H1 (cell line): ENCODE results near the gene GNAQ. TPM values are rescaled to one million over a fixed set of nuclear protein-coding genes. Genes with fewer than 3 reads are reported as not detected.
A peak's percentile ranks its signal among the peaks of the same experiment; 100 is the strongest.

ENCODE experiments used
- CTCF ChIA-PET: fragments of 300-600 bp; sonication (Branson Sonifier 250); formaldehyde crosslinking; loops from one replicate; lab custom pipeline; 2021; ENCODE audit not compliant: partially characterized antibody; lab: Charles Lee
- POLR2A ChIA-PET: fragments of 300-600 bp; sonication (Branson Sonifier 250); formaldehyde crosslinking; loops from one replicate; lab custom pipeline; 2021; ENCODE audit warnings: inconsistent platforms; ENCODE audit not compliant: partially characterized antibody; lab: Charles Lee
- DNase-seq, 2 experiments: peaks; one replicate each; pipeline versions ENCODE4 v3.0.0 to v3.0.0-alpha.2; 2010 to 2022; ENCODE audit warnings: low spot score in 2 of 2, low read depth in 1 of 2, mixed read lengths in 1 of 2
- FAIRE-seq: peaks from 2 replicates; lab custom pipeline; 2011; peaks lifted over from hg19 to GRCh38; lab: Jason Lieb, UNC
- H2AFZ ChIP-seq: 2 replicates; pipeline ENCODE4 v1.8.1; 2012; ENCODE audit warnings: low read length, inconsistent platforms
- H2AK5ac ChIP-seq: 2 replicates; pipeline ENCODE4 v1.6.1; 2013; ENCODE audit warnings: low read depth, low read length
- H2BK120ac ChIP-seq: replicated peaks from 2 replicates; pipeline ENCODE3; 2013; ENCODE audit warnings: low read depth, low read length, inconsistent platforms
- H2BK12ac ChIP-seq: 2 replicates; pipeline ENCODE4 v1.6.1; 2013; ENCODE audit warnings: low read depth, low read length
- H2BK15ac ChIP-seq: 2 replicates; pipeline ENCODE4 v1.6.1; 2013; ENCODE audit warnings: low read length
- H2BK20ac ChIP-seq: 2 replicates; pipeline ENCODE4 v1.6.1; 2013; ENCODE audit warnings: low read length
- H2BK5ac ChIP-seq: 2 replicates; pipeline ENCODE4 v1.6.1; 2013; ENCODE audit warnings: low read depth, low read length
- H3K14ac ChIP-seq: 2 replicates; pipeline ENCODE4 v1.6.1; 2013; ENCODE audit warnings: inconsistent platforms; ENCODE audit not compliant: insufficient read length
- H3K18ac ChIP-seq: 2 replicates; pipeline ENCODE4 v1.6.1; 2013; ENCODE audit warnings: low read length; ENCODE audit errors: extremely low read depth
- H3K23ac ChIP-seq: 2 replicates; pipeline ENCODE4 v1.6.1; 2013; ENCODE audit warnings: inconsistent platforms; ENCODE audit not compliant: insufficient read length
- H3K23me2 ChIP-seq: 2 replicates; pipeline ENCODE4 v1.6.1; 2013; ENCODE audit warnings: low read depth, low read length
- H3K27ac ChIP-seq: 2 replicates; pipeline ENCODE4 v1.6.1; 2011; ENCODE audit warnings: low read depth, low read length, inconsistent platforms
- H3K27me3 ChIP-seq, 4 experiments: replicated peaks in 1 of 4; 1 replicate in 1 of 4; 2 replicates in 3 of 4; pipeline versions ENCODE4 v1.6.1 to v1.8.1; 2011 to 2013; ENCODE audit warnings: low read length in 3 of 4, mild to moderate bottlenecking in 3 of 4, inconsistent platforms in 2 of 4, mixed read lengths in 2 of 4, moderate library complexity in 1 of 4; ENCODE audit not compliant: control insufficient read depth in 3 of 4, insufficient read depth in 3 of 4; ENCODE audit errors: extremely low read depth in 1 of 4
- H3K36me3 ChIP-seq, 4 experiments: 2 replicates each; pipeline versions ENCODE4 v1.6.1 to v1.8.1; 2011 to 2013; ENCODE audit warnings: mild to moderate bottlenecking in 4 of 4, low read length in 3 of 4, moderate library complexity in 2 of 4, control low read depth in 1 of 4, inconsistent platforms in 1 of 4; ENCODE audit not compliant: insufficient read depth in 4 of 4, control insufficient read depth in 2 of 4
- H3K4ac ChIP-seq: replicated peaks from 2 replicates; pipeline ENCODE3; 2013; ENCODE audit warnings: low read length, low read depth, mixed read lengths, inconsistent platforms; ENCODE audit not compliant: insufficient read length
- H3K4me1 ChIP-seq, 4 experiments: replicated peaks in 1 of 4; 1 replicate in 1 of 4; 2 replicates in 3 of 4; pipeline versions ENCODE4 v1.6.1 to v1.8.1; 2011 to 2013; ENCODE audit warnings: low read length in 3 of 4, inconsistent platforms in 2 of 4, mixed read lengths in 1 of 4; ENCODE audit not compliant: insufficient read depth in 4 of 4, control insufficient read depth in 3 of 4
- H3K4me2 ChIP-seq, 2 experiments: 2 replicates each; pipeline versions ENCODE4 v1.6.1 to v1.8.1; 2011 to 2013; ENCODE audit warnings: low read depth in 2 of 2, low read length in 2 of 2, control low read depth in 1 of 2, inconsistent platforms in 1 of 2, mild to moderate bottlenecking in 1 of 2; ENCODE audit not compliant: insufficient read depth in 1 of 2
- H3K4me3 ChIP-seq, 4 experiments: fragments of 200-600, 300-600 bp in 1 of 4; sonication (generic), shearing (Covaris generic), sonication (Bioruptor Twin) in 1 of 4; 2 replicates each; pipeline versions ENCODE4 v1.5.1 to v1.8.1; 2011 to 2016; ENCODE audit warnings: low read length in 4 of 4, low read depth in 3 of 4, control low read depth in 2 of 4, inconsistent platforms in 2 of 4, mild to moderate bottlenecking in 2 of 4, mixed read lengths in 1 of 4, moderate library complexity in 1 of 4; ENCODE audit not compliant: insufficient read depth in 2 of 4; ENCODE audit errors: extremely low read depth in 1 of 4
- H3K56ac ChIP-seq: replicated peaks from 2 replicates; pipeline ENCODE3; 2013; ENCODE audit warnings: low read depth, mild to moderate bottlenecking, mixed read lengths, low read length, inconsistent platforms; ENCODE audit not compliant: insufficient read length
- H3K79me1 ChIP-seq: 2 replicates; pipeline ENCODE4 v1.6.1; 2013; ENCODE audit warnings: low read depth, low read length, control low read depth
- H3K79me2 ChIP-seq, 2 experiments: 2 replicates each; pipeline versions ENCODE4 v1.6.1 to v1.8.1; 2012 to 2013; ENCODE audit warnings: low read length in 2 of 2, mild to moderate bottlenecking in 2 of 2, inconsistent platforms in 1 of 2; ENCODE audit not compliant: insufficient read depth in 2 of 2, control insufficient read depth in 1 of 2
- H3K9ac ChIP-seq, 4 experiments: replicated peaks in 1 of 4; 1 replicate in 1 of 4; 2 replicates in 3 of 4; pipeline versions ENCODE4 v1.6.1 to v1.8.1; 2011 to 2013; ENCODE audit warnings: low read depth in 3 of 4, low read length in 3 of 4, control low read depth in 2 of 4, mild to moderate bottlenecking in 2 of 4, moderate library complexity in 2 of 4, inconsistent platforms in 1 of 4; ENCODE audit errors: extremely low read depth in 1 of 4
- H3K9me3 ChIP-seq, 2 experiments: 2 replicates each; pipeline versions ENCODE4 v1.6.1 to v1.8.1; 2012 to 2013; ENCODE audit warnings: mild to moderate bottlenecking in 2 of 2, moderate library complexity in 2 of 2, control low read depth in 1 of 2, inconsistent platforms in 1 of 2, low read depth in 1 of 2, low read length in 1 of 2, mixed read lengths in 1 of 2; ENCODE audit not compliant: insufficient read depth in 2 of 2
- H4K20me1 ChIP-seq, 2 experiments: replicated peaks in 1 of 2; 2 replicates each; pipeline versions ENCODE3 to v1.8.1; 2011 to 2013; ENCODE audit warnings: inconsistent platforms in 2 of 2, low read length in 2 of 2, mild to moderate bottlenecking in 1 of 2; ENCODE audit not compliant: insufficient read depth in 2 of 2, control insufficient read depth in 1 of 2
- H4K5ac ChIP-seq: 2 replicates; pipeline ENCODE4 v1.6.1; 2013; ENCODE audit warnings: low read length, low read depth, mixed read lengths, inconsistent platforms; ENCODE audit not compliant: insufficient read length
- H4K8ac ChIP-seq: 2 replicates; pipeline ENCODE4 v1.8.0; 2013; ENCODE audit warnings: mild to moderate bottlenecking, moderate library complexity, low read length, inconsistent platforms; ENCODE audit not compliant: insufficient read depth; ENCODE audit errors: extremely low read depth
- H4K91ac ChIP-seq: replicated peaks from 2 replicates; pipeline ENCODE3; 2013; ENCODE audit warnings: low read length, mixed read lengths, inconsistent platforms; ENCODE audit not compliant: insufficient read length
- ASH2L ChIP-seq: fragments of 200-600, 300-600 bp; sonication (generic); IDR thresholded peaks from one replicate; pipeline ENCODE4 v1.7.1; 2017; ENCODE audit warnings: low read length
- CHD2 ChIP-seq: IDR thresholded peaks from 2 replicates; pipeline ENCODE4 v1.6.1; 2012; ENCODE audit warnings: low read length, improper control_type of control experiment
- NANOG ChIP-seq: IDR thresholded peaks from 2 replicates; pipeline ENCODE4 v1.6.1; 2011; ENCODE audit warnings: low read length, low read depth, mild to moderate bottlenecking, inconsistent platforms; ENCODE audit not compliant: insufficient read depth, poor library complexity, severe bottlenecking
- RXRA ChIP-seq: IDR thresholded peaks from 2 replicates; pipeline ENCODE4 v1.6.1; 2011; ENCODE audit warnings: low read depth, mild to moderate bottlenecking, low read length, moderate library complexity; ENCODE audit not compliant: insufficient read depth
- WGBS, 2 experiments: shearing (Covaris generic) in 1 of 2; methylation state at CpG; one replicate each; pipeline versions ENCODE4 v1.1.6 to v1.1.7; 2013 to 2015; ENCODE audit warnings: low lambda C conversion rate in 2 of 2, mixed read lengths in 2 of 2, inconsistent platforms in 1 of 2, low coverage in 1 of 2, missing lambda C conversion rate in 1 of 2; ENCODE audit not compliant: insufficient replicate concordance in 2 of 2, insufficient coverage in 1 of 2, insufficient read length in 1 of 2; ENCODE audit errors: extremely low coverage in 1 of 2, missing lambda C conversion rate in 1 of 2; 5-methylcytosine and 5-hydroxymethylcytosine counted together
- polyA plus RNA-seq, 7 experiments: library from polyadenylated mRNA; depleted of rRNA in 3 of 7; stranded (reverse) in 5 of 7; unstranded in 2 of 7; fragments of >200 nt in 5 of 7; fragments of 200-250 nt in 2 of 7; gene quantifications; 1 replicate in 5 of 7; 2 replicates in 1 of 7; 4 replicates in 1 of 7; pipeline versions ENCODE4 v1.2.1 to v1.2.3, GENCODE V29; 2011 to 2013; ENCODE audit warnings: missing spikeins in 2 of 7, mixed read lengths in 2 of 7
- total RNA-seq: library from RNA; stranded (reverse); fragmentation: NEBNext Ultra II Directional; extraction: Animal tissue kit (Norgen Biotek cat#: 25700); gene quantifications from 2 replicates; pipeline ENCODE4 v1.2.1, GENCODE V29; 2021

The GNAQ gene
- total and polyA plus RNA-seq, 2 of the 8 experiments (the other 6 are each of a cell fraction or from before 2014, with no cell fraction given) = 22.8 to 63.8 TPM

DNA sequence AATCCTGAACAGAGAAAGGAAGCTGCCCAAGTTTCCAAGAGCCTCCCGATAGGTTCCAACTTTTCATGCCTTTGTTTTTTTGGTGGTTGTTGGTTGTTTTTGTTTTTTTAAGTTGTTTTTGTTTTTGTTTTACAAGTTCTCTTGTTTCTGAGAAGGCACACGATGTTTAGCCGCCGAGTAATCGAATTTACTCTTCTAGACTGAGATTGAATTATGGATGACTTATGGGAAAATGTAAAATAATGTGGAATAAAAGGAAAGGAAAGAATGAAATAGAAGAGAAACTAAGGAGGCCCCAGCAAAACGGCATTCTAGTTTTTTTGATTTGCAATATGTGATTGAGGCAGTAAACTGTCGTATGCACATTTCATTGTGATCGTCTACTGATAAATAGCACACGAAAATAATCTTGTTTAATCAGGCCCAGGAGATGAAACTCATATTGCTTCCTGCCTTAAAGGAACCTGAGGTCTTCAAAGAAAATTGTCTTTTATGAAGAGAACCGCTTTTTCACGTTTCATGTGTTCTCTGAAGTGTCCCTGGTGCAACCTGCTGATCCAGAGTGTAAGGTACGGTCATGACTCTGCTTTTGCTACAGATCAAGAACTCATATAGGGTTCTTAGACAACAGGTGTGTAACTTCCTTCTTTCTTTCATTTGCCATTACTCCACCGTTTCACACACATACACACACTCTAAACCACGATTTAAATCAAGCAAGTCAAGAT, 1.3 kb upstream of the GNAQ start:
- FAIRE-seq = peak; percentile 13
- H2BK12ac ChIP-seq = no peak overlapping the region
- 0 out of 2 replicates have a peak overlapping the region, but pooled peaks have one; percentile 63 for H2AFZ ChIP-seq
- no peaks in the 10 kb centered on the region for H3K36me3 ChIP-seq
- peak overlapping the region; percentile 36; the same call in 1 of the 2 replicates for H3K18ac ChIP-seq
- H3K14ac ChIP-seq = no peak overlapping the region
- peaks cover 4% of the 10 kb centered on the region for H3K79me1 ChIP-seq
- peak overlapping the region; percentile 84; the same call in 1 of the 2 replicates for H3K27ac ChIP-seq
- H4K20me1 ChIP-seq = peaks cover 2 to 3% of the 10 kb centered on the region in 2 experiments
- H3K23ac ChIP-seq = no peak overlapping the region
- H2BK15ac ChIP-seq = no peak overlapping the region
- H2BK20ac ChIP-seq = no peak overlapping the region
- no peak overlapping the region for H3K4ac ChIP-seq
- H3K79me2 ChIP-seq = peaks cover 0 to 28% of the 10 kb centered on the region in 2 experiments; a peak in 3 of 4 replicates
- H4K8ac ChIP-seq = no peak overlapping the region
- H2BK5ac ChIP-seq = no peak overlapping the region
- H3K23me2 ChIP-seq = peaks cover 7% of the 10 kb centered on the region; the same call in 1 of the 2 replicates
- H3K4me1 ChIP-seq = peaks cover 0 to 5% (median 1%) of the 10 kb centered on the region in 4 experiments; a peak in 4 of 7 replicates
- WGBS, 2 experiments = 50 to 100% methylated on average over 2 to 14 of the region's 14 CpGs
- H2BK120ac ChIP-seq = no peak overlapping the region
- no peak for DNase-seq
- no peak overlapping the region for H4K5ac ChIP-seq
- POLR2A ChIA-PET = interaction anchor here (0.6 to 1.4 kb wide), 12 partner anchors 8 to 173 kb away, joined by 3 to 8 read pairs (median 4); no protein-coding TSS in a partner anchor
- H4K91ac ChIP-seq = no peak overlapping the region
- H3K4me3 ChIP-seq = peak overlapping the region; percentile 73 to 98 (median 82)
- no peaks in the 10 kb centered on the region for H3K9me3 ChIP-seq
- no peak overlapping the region for H3K56ac ChIP-seq
- no peak overlapping the region for H2AK5ac ChIP-seq
- no peak for TF ChIP-seq CHD2
- TF ChIP-seq ASH2L = peak; percentile 2
- TF ChIP-seq NANOG = no peak
- no peak for TF ChIP-seq RXRA
- TF ChIP-seq, all 59 proteins: peak for 1
- H3K9ac ChIP-seq = peak overlapping the region; percentile 69 to 95 (median 76)
- CTCF ChIA-PET = interaction anchor here (0.6 to 4.7 kb wide), 3 partner anchors 22 to 191 kb away, joined by 3 to 76 read pairs (median 5); no protein-coding TSS in a partner anchor
- H3K27me3 ChIP-seq = no peaks in the 10 kb centered on the region
- peak overlapping the region; percentile 65 to 71 for H3K4me2 ChIP-seq
